ENCODE results near the gene CAPZA1. TPM values are rescaled to one million over a fixed set of nuclear protein-coding genes. Genes with fewer than 3 reads are reported as not detected.

Gene CAPZA1
- total and polyA plus RNA-seq, 4 donors = 28.6 to 74.8 (median 48.9) TPM

GRCh38 chr1:112692681-112693080 lies 73.0 kb downstream of the CAPZA1 start:
- no peak overlapping the region for H3K9ac ChIP-seq (ENCODE audit: low read depth in 1 of 2, low read length in 2 of 2)
- no peaks in the 10 kb centered on the region for H3K4me1 ChIP-seq (ENCODE audit: control insufficient read depth in 4 of 4, insufficient read depth in 4 of 4, low read length in 3 of 4)
- no peaks in the 10 kb centered on the region for H3K27me3 ChIP-seq (ENCODE audit: control insufficient read depth in 4 of 4, insufficient read depth in 4 of 4, low read length in 3 of 4)
- DNase-seq (ENCODE audit: low spot score) = peak; percentile 27
- H3K4me3 ChIP-seq (ENCODE audit: low read depth in 1 of 3, low read length in 3 of 3) = no peak overlapping the region
- peaks cover 4 to 61% (median 32%) of the 10 kb centered on the region in 4 donors for H3K36me3 ChIP-seq (ENCODE audit: control insufficient read depth in 4 of 4, insufficient read depth in 3 of 4, low read depth in 1 of 4, low read length in 3 of 4)
- H3K9me3 ChIP-seq (ENCODE audit: control insufficient read depth in 4 of 4, low read length in 3 of 4) = no peaks in the 10 kb centered on the region
- 96% methylated on average over 5 of the region's 5 CpGs for WGBS
- TF ChIP-seq GABPA (IDR thresholded peaks at IDR 0.05 in 1 of 2, conservative IDR thresholded peaks at IDR 0.05 in 1 of 2) = no peak
- no peak for TF ChIP-seq RAD21 (IDR thresholded peaks at IDR 0.05)
- TF ChIP-seq JUND (IDR thresholded peaks at IDR 0.05) = no peak
- no peak for TF ChIP-seq ZBTB33 (IDR thresholded peaks at IDR 0.05)
- no peak for TF ChIP-seq FOXA1 (IDR thresholded peaks at IDR 0.05)
- TF ChIP-seq SP1 (IDR thresholded peaks at IDR 0.05) = no peak
- TF ChIP-seq FOXA2 (IDR thresholded peaks at IDR 0.05) = no peak
- TF ChIP-seq RXRA (IDR thresholded peaks at IDR 0.05) = no peak
- H3K27ac ChIP-seq (ENCODE audit: low read depth in 1 of 2, low read length in 2 of 2) = no peak overlapping the region

GRCh38 chr1:112693821-112694220 lies 74.2 kb downstream of the CAPZA1 start:
- WGBS = 89% methylated on average over 6 of the region's 6 CpGs
- H3K4me3 ChIP-seq (ENCODE audit: low read depth in 1 of 3, low read length in 3 of 3) = no peak overlapping the region
- no peak overlapping the region for H3K27ac ChIP-seq (ENCODE audit: low read depth in 1 of 2, low read length in 2 of 2)
- no peak for TF ChIP-seq RAD21 (IDR thresholded peaks at IDR 0.05)
- TF ChIP-seq HNF4G (IDR thresholded peaks at IDR 0.05) = no peak
- no peak for TF ChIP-seq NR2F2 (IDR thresholded peaks at IDR 0.05)
- no peak for TF ChIP-seq REST (IDR thresholded peaks at IDR 0.05)
- no peak for TF ChIP-seq YY1 (IDR thresholded peaks at IDR 0.05)
- TF ChIP-seq CTCF (IDR thresholded peaks at IDR 0.05; ENCODE audit: low read depth, low read length, missing input control) = no peak
- peaks cover 4 to 11% (median 9%) of the 10 kb centered on the region in 4 donors for H3K4me1 ChIP-seq (ENCODE audit: control insufficient read depth in 4 of 4, insufficient read depth in 4 of 4, low read length in 3 of 4)
- no peak for DNase-seq (ENCODE audit: low spot score)
- H3K27me3 ChIP-seq (ENCODE audit: control insufficient read depth in 4 of 4, insufficient read depth in 4 of 4, low read length in 3 of 4) = no peaks in the 10 kb centered on the region
- peaks cover 4 to 61% (median 29%) of the 10 kb centered on the region in 4 donors for H3K36me3 ChIP-seq (ENCODE audit: control insufficient read depth in 4 of 4, insufficient read depth in 3 of 4, low read depth in 1 of 4, low read length in 3 of 4)
- H3K9ac ChIP-seq (ENCODE audit: low read depth in 1 of 2, low read length in 2 of 2) = no peak overlapping the region
- H3K9me3 ChIP-seq (ENCODE audit: control insufficient read depth in 4 of 4, low read length in 3 of 4) = no peaks in the 10 kb centered on the region
